Calu3 (cell line): ENCODE measurements around the gene MTA1. TPM values are rescaled to one million over a fixed set of nuclear protein-coding genes. Genes with fewer than 3 reads are reported as not detected.
A peak's percentile ranks its signal among the peaks of the same experiment; 100 is the strongest.

Experiments
- BruUV-seq: library from RNA; stranded (reverse); fragments of 400-500 nt; replicated peaks from 2 replicates; lab custom pipeline; 2021; lab: Mats Ljungman, UMichigan
- CTCF ChIA-PET: fragments of 300-600 bp; sonication (Branson Sonifier 250); formaldehyde crosslinking; loops from one replicate; lab custom pipeline; 2022; ENCODE audit warnings: antibody characterized with exemption; lab: Charles Lee
- DNase-seq: peaks from one replicate; pipeline ENCODE4 v3.0.0; 2022
- H3K27ac Mint-ChIP-seq: one replicate; pipeline ENCODE4 v1.8.0; 2022; ENCODE audit warnings: mixed read lengths; ENCODE audit not compliant: unreplicated experiment
- H3K27me3 Mint-ChIP-seq: one replicate; pipeline ENCODE4 v1.8.0; 2022; ENCODE audit warnings: mixed read lengths; ENCODE audit not compliant: unreplicated experiment
- H3K36me3 Mint-ChIP-seq: one replicate; pipeline ENCODE4 v1.8.0; 2022; ENCODE audit warnings: mild to moderate bottlenecking, moderate library complexity, mixed read lengths; ENCODE audit not compliant: insufficient read depth, unreplicated experiment
- H3K4me1 Mint-ChIP-seq: one replicate; pipeline ENCODE4 v1.8.0; 2022; ENCODE audit warnings: mild to moderate bottlenecking, low read depth, mixed read lengths; ENCODE audit not compliant: unreplicated experiment
- H3K4me3 Mint-ChIP-seq: one replicate; pipeline ENCODE4 v1.8.0; 2022; ENCODE audit warnings: mild to moderate bottlenecking, low read depth, moderate library complexity, mixed read lengths; ENCODE audit not compliant: unreplicated experiment
- H3K9me3 Mint-ChIP-seq: one replicate; pipeline ENCODE4 v1.8.0; 2022; ENCODE audit warnings: low read depth, mixed read lengths; ENCODE audit not compliant: unreplicated experiment
- intact Hi-C: fragments of 100-400 bp; cut with micrococcal nuclease; formaldehyde crosslinking; loops from one replicate; pipeline ENCODE4 v1.10.0; 2022; ENCODE audit not compliant: unreplicated experiment
- total RNA-seq: library from RNA; stranded (reverse); gene quantifications from 2 replicates; pipeline ENCODE4 v1.2.3, GENCODE V29; 2022
- TF ChIP-seq, protein P1 (sequence below): fragments of 200-600 bp; IDR thresholded peaks from one replicate; pipeline ENCODE4 v1.8.0; 2022; ENCODE audit warnings: antibody characterized with exemption; ENCODE audit not compliant: unreplicated experiment

The MTA1 gene
- total RNA-seq, 1 experiment from 2014 or later: 168 TPM

DNA sequence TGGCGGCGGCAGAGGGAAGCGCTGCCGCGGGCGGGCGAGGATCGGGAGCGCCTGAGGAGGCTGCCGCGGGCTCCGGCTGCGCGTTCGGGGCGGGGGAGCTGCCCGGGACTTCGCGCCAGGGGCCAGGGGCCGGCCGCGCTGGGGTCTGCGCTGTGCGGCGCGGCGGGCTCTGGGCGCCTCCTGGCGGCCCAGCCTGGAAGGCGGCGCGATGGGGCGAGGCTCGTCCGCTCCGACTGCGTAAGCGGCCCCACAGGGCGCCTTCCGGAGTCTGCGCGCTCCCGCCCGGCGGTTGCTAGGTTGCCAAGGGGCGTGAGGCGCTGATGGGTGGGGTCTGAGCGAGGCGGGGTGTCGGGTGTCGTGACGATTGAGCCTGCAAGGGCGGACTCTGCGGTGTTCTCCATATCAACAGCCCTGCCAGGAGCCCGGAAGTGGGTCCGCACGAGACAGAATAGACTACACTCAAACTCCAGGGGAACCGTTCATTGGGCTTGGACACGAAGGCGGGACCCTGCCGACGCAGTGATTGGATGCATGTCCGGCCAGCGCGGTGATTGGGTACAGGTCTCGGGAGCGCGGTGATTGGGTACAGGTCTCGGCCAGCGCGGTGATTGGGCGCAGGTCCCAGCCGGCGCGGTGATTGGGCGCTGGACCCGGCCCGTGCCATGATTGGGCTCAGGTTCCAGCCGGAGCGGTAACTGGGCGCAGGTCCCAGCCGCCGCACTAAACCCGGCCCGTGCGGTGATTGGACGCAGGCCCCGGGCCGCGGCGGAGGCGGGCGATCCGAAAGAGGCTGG is 71.1 kb downstream of the MTA1 start, which contains the start of gene TEDC1:
Gene TEDC1, plus strand, starts transcription at position 675 of the 794 bp plus-strand sequence. CDS start 130 bp downstream, outside the sequence.
- H3K4me1 Mint-ChIP-seq: peaks cover 9% of the 10 kb centered on the region
- TF ChIP-seq, protein P1, sequence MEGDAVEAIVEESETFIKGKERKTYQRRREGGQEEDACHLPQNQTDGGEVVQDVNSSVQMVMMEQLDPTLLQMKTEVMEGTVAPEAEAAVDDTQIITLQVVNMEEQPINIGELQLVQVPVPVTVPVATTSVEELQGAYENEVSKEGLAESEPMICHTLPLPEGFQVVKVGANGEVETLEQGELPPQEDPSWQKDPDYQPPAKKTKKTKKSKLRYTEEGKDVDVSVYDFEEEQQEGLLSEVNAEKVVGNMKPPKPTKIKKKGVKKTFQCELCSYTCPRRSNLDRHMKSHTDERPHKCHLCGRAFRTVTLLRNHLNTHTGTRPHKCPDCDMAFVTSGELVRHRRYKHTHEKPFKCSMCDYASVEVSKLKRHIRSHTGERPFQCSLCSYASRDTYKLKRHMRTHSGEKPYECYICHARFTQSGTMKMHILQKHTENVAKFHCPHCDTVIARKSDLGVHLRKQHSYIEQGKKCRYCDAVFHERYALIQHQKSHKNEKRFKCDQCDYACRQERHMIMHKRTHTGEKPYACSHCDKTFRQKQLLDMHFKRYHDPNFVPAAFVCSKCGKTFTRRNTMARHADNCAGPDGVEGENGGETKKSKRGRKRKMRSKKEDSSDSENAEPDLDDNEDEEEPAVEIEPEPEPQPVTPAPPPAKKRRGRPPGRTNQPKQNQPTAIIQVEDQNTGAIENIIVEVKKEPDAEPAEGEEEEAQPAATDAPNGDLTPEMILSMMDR: peak; percentile 74
- H3K9me3 Mint-ChIP-seq: no peaks in the 10 kb centered on the region
- CTCF ChIA-PET: interaction anchor here (1.1 to 3.6 kb wide), 5 partner anchors 10 to 289 kb away, joined by 3 to 43 read pairs (median 4); no protein-coding TSS in a partner anchor
- TSS peak; percentile 92 for BruUV-seq
- peak; percentile 99 for DNase-seq
- no peaks in the 10 kb centered on the region for H3K27me3 Mint-ChIP-seq
- peak within 1 kb of the TSS; percentile 80 for H3K4me3 Mint-ChIP-seq
- intact Hi-C loops: loop anchor here (2.0 kb wide), 1 partner anchor 120 kb away; no protein-coding TSS in a partner anchor
- H3K36me3 Mint-ChIP-seq: peaks cover 26% of the 10 kb centered on the region
- H3K27ac Mint-ChIP-seq: peak within 1 kb of the TSS; percentile 91

DNA sequence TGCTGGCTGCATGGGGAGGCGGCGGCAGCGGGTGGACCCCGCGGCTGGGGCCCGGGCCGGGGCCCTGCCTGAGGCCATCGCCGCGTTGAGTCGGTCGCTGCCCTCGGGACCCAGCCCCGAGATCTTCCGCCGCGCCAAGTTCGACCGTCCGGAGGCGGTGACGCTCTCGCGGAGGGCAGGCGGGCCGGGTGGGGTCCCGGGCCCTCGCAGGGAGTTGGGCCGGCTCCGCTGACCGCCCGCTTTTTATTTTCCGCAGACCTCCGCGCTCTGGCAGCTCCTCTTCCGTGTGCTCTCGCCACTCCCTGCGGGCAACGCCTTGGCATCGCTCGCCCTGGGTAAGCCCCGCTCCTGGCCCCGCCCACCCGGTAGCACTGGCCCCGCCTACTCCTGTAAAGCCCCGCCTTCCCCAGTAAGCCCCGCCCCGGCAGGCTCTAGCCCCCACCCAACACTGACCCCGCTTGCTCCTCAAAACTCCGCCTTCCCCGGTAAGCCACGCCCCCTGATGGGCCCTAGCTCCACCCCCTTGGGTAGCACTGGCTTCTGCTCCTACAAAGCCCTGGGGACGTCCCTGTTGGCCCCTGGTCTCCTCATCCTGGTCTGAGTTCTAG is 71.8 kb downstream of the MTA1 start:
- TSS peak; percentile 68 for BruUV-seq
- Mint-ChIP-seq H3K4me1 (peaks cover 9% of the 10 kb centered on the region), H3K27me3 (no peaks in the 10 kb centered on the region), H3K4me3 (peak overlapping the region; percentile 80), H3K9me3 (no peaks in the 10 kb centered on the region), H3K36me3 (peaks cover 30% of the 10 kb centered on the region), H3K27ac (peak overlapping the region; percentile 91)
- intact Hi-C loops: loop anchor here (2.0 kb wide), 1 partner anchor 121 kb away; no protein-coding TSS in a partner anchor
- TF ChIP-seq, protein P1: no peak
- CTCF ChIA-PET: interaction anchor here (0.6 to 3.6 kb wide), 3 partner anchors 11 to 290 kb away, joined by 3 to 43 read pairs (median 6); no protein-coding TSS in a partner anchor
- peak; percentile 84 for DNase-seq

DNA sequence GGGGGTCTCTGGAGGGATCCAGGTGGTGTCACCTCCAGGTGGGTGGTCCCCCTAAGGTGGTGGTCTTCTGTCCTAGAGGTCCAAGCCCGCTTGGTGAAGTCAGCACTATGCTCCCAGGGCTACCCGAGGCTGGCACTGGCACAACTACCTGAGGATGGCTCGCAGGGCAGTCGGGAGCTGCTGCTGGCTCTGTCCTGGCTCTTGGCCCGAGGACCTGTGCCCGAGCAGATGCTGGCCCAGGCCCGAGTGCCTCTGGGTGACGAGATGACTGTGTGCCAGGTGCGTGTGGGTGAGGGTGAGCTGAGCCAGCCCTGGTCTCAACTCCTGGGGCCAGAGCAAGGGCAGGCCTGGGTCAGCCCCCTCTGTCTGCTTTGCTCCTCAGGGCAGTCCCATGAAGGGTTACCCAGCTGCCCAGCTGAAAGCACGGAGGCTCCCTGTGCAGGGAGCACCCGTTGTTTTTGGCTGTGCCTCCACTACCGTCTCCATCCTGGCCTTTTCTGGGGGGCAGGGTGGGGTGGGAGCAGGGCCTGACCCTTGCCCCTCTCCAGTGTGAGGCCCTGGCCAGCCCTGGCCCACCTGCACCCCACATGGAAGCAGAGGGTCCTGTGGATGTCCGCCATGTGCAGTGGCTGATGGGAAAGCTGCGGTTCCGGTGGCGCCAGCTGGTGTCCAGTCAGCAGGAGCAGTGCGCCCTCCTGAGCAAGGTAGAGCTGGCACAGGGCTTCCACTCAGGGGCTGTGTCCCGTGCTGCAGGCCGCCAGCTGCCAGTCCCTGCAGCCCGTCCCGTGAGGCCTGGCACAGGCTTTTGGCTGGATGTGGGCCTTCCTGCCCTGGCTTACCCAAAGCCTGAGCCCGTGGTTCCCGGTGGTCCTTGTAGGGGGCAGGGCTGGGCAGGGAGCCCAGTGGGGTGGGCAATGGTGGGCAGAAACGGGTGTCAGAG is 72.7 kb downstream of the MTA1 start:
- TF ChIP-seq, protein P1: no peak
- Mint-ChIP-seq H3K27me3 (no peaks in the 10 kb centered on the region), H3K27ac (peak overlapping the region; percentile 91), H3K4me1 (peaks cover 9% of the 10 kb centered on the region), H3K36me3 (peaks cover 35% of the 10 kb centered on the region), H3K9me3 (no peaks in the 10 kb centered on the region), H3K4me3 (peak overlapping the region; percentile 80)
- intact Hi-C loops: no loop called here
- no peak for DNase-seq
- CTCF ChIA-PET: interaction anchor here (0.6 to 3.6 kb wide), 2 partner anchors 11 to 19 kb away, joined by 6 to 43 read pairs; no protein-coding TSS in a partner anchor
- no TSS peak for BruUV-seq
